ENCODE measurements around the gene C22orf31. TPM values are rescaled to one million over a fixed set of nuclear protein-coding genes. Genes with fewer than 3 reads are reported as not detected.
A peak's percentile ranks its signal among the peaks of the same experiment; 100 is the strongest.

C22orf31 gene
- total RNA-seq, 1 experiment from 2014 or later = not detected

DNA sequence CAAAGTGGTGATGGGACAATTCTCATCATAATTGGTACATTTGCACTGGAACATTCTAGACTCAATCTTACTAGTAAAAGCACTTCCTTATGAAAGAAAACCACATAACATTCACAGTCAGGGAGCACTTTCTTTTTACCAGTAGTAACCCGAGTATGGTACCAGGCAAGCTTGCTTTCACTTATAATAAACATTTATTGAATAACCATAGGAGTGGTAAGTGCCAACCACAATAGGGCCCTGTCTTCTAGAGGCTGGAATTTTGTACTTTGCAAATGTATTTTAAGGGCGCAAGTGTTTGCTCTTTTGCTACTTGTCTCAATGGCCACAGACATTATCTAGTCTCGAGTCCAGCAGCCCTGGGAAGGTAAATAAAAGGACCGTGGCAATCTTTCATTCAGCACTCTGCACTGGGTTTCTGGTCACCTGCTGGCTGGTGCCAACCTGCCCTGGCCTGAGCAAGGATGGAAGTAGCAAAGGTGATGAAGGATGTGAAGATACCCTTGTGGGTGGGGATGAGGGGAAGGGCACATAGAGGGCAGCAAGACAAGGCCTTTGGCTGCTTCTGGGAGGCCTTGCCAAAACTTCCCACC, 24.2 kb downstream of the C22orf31 start:
- Histone ChIP-seq H3K9ac (ENCODE audit: extremely low read depth, insufficient read length, low read length) (no peak overlapping the region), H2BK15ac (ENCODE audit: low read depth, low read length) (no peak overlapping the region), H3K23ac (ENCODE audit: insufficient read length, low read depth, low read length) (no peak overlapping the region), H3K4me2 (ENCODE audit: insufficient read depth, insufficient read length, low read length) (no peak overlapping the region), H3K79me1 (ENCODE audit: insufficient read depth, low read depth, low read length, poor library complexity, severe bottlenecking) (peaks cover 4% of the 10 kb centered on the region), H4K5ac (ENCODE audit: insufficient read length, low read depth, low read length) (no peak overlapping the region), H3T11ph (ENCODE audit: low read length) (no peak overlapping the region), H3K18ac (ENCODE audit: insufficient read length, low read depth, low read length) (no peak overlapping the region), H3K4ac (ENCODE audit: low read depth, low read length) (no peak overlapping the region), H2BK5ac (ENCODE audit: insufficient read length, low read length) (no peak overlapping the region), H4K8ac (replicated peaks; ENCODE audit: insufficient read length, low read depth, low read length) (no peak overlapping the region), H2AFZ (ENCODE audit: low read length) (no peak overlapping the region), H3K27ac (ENCODE audit: insufficient read length, low read depth, low read length) (no peak overlapping the region), H2AK5ac (ENCODE audit: insufficient read length, low read length) (no peak overlapping the region), H4K20me1 (ENCODE audit: control insufficient read depth, insufficient read depth, insufficient read length) (no peaks in the 10 kb centered on the region), H3K56ac (ENCODE audit: insufficient read length, low read depth, low read length) (no peak overlapping the region), H2BK12ac (ENCODE audit: insufficient read length, low read depth, low read length) (no peak overlapping the region), H3K14ac (ENCODE audit: insufficient read depth, low read length) (no peak overlapping the region), H3K4me1 (ENCODE audit: insufficient read depth, low read length) (0 out of 2 replicates have a peak, but pooled peaks cover 3% of the 10 kb centered on the region), H3K79me2 (ENCODE audit: insufficient read depth, low read length) (peaks cover 2% of the 10 kb centered on the region; the same call in 1 of the 2 replicates), H2BK20ac (ENCODE audit: low read depth, low read length, poor library complexity, severe bottlenecking) (no peak overlapping the region), H3K9me3 (ENCODE audit: control insufficient read depth, low read depth, low read length) (no peaks in the 10 kb centered on the region), H2BK120ac (ENCODE audit: low read depth, low read length, poor library complexity, severe bottlenecking) (no peak overlapping the region), H3K23me2 (ENCODE audit: insufficient read length, low read depth, low read length, poor library complexity, severe bottlenecking) (no peaks in the 10 kb centered on the region), H3K27me3 (ENCODE audit: insufficient read depth, low read length) (no peaks in the 10 kb centered on the region), H4K91ac (ENCODE audit: insufficient read length, low read depth, low read length) (no peak overlapping the region)
- TF ChIP-seq, protein P1, sequence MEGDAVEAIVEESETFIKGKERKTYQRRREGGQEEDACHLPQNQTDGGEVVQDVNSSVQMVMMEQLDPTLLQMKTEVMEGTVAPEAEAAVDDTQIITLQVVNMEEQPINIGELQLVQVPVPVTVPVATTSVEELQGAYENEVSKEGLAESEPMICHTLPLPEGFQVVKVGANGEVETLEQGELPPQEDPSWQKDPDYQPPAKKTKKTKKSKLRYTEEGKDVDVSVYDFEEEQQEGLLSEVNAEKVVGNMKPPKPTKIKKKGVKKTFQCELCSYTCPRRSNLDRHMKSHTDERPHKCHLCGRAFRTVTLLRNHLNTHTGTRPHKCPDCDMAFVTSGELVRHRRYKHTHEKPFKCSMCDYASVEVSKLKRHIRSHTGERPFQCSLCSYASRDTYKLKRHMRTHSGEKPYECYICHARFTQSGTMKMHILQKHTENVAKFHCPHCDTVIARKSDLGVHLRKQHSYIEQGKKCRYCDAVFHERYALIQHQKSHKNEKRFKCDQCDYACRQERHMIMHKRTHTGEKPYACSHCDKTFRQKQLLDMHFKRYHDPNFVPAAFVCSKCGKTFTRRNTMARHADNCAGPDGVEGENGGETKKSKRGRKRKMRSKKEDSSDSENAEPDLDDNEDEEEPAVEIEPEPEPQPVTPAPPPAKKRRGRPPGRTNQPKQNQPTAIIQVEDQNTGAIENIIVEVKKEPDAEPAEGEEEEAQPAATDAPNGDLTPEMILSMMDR (conservative IDR thresholded peaks at IDR 0.05) = no peak
- Mint-ChIP-seq H3K27ac (peak overlapping the region in 2 of 3 experiments; percentile 88 to 91; a peak in 2 of 7 replicates), H3K4me1 (peaks cover 15 to 19% of the 10 kb centered on the region in 2 experiments), H3K27me3 (ENCODE audit: low read depth) (no peaks in the 10 kb centered on the region), H3K9me3 (no peaks in the 10 kb centered on the region), H3K36me3 (ENCODE audit: insufficient read depth in 1 of 3, low read depth in 3 of 3) (peaks cover 0 to 8% (median 0%) of the 10 kb centered on the region in 3 experiments; a peak in 1 of 7 replicates), H3K4me3 (no peak overlapping the region)
- WGBS (ENCODE audit: extremely low coverage, insufficient read length, low lambda C conversion rate) = no CpG with 5 or more reads among the region's 4 CpGs
- no peak for DNase-seq

Data from H9 (cell line).